Vagina (tissue), 2 donors: ENCODE results near the gene CDC14B. TPM values are rescaled to one million over a fixed set of nuclear protein-coding genes. Genes with fewer than 3 reads are reported as not detected.
A peak's percentile ranks its signal among the peaks of the same experiment; 100 is the strongest.
"Not testable (repeated sequence)": the region's sequence is repeated elsewhere in the genome, so short reads cannot be mapped to it uniquely, and the experiment has no call there.

Experiments used
- DNase-seq, 2 donors: peaks; one replicate each; pipeline ENCODE4 v3.0.0-alpha.2; 2017; ENCODE audit errors: extremely low spot score in 2 of 2
- H3K27ac ChIP-seq: fragments of 200-600 bp; sonication (generic); one replicate; pipeline ENCODE4 v1.5.1; 2019
- H3K27me3 ChIP-seq: fragments of 200-600 bp; sonication (generic); one replicate; pipeline ENCODE4 v1.5.1; 2019
- H3K36me3 ChIP-seq, 2 donors: fragments of 200-600 bp; sonication (generic); one replicate each; pipeline ENCODE4 v1.5.1; 2017 to 2019
- H3K4me1 ChIP-seq: fragments of 200-600 bp; sonication (generic); one replicate; pipeline ENCODE4 v1.5.1; 2019
- H3K4me3 ChIP-seq, 2 donors: fragments of 200-600 bp; sonication (generic); 1 replicate in 1 of 2; 2 replicates in 1 of 2; pipeline ENCODE4 v1.5.1; 2016 to 2019
- H3K9me3 ChIP-seq: fragments of 200-600 bp; sonication (generic); one replicate; pipeline ENCODE4 v1.5.1; 2019
- POLR2A ChIP-seq, 2 donors: fragments of 450-650 bp; IDR thresholded peaks; one replicate each; pipeline ENCODE4 v1.6.1; 2017; ENCODE audit warnings: antibody characterized with exemption in 2 of 2, mild to moderate bottlenecking in 2 of 2, moderate library complexity in 2 of 2
- POLR2AphosphoS5 ChIP-seq, 2 donors: sonication (generic); formaldehyde crosslinking; IDR thresholded peaks; one replicate each; pipeline ENCODE4 v1.9.0; 2017; ENCODE audit warnings: antibody characterized with exemption in 2 of 2, mild to moderate bottlenecking in 2 of 2, low read depth in 1 of 2; ENCODE audit not compliant: insufficient read depth in 1 of 2
- intact Hi-C: fragments of 100-400 bp; cut with DNase I; formaldehyde crosslinking; loops from one replicate; pipeline ENCODE4 v1.15.1; 2023
- total RNA-seq: library from RNA; depleted of rRNA; stranded (reverse); fragments of >200 nt; gene quantifications from one replicate; pipeline ENCODE4 v1.2.3, GENCODE V29; 2016
- TF ChIP-seq, protein P1 (sequence below), 3 experiments: fragments of 450-650 bp in 2 of 3; fragments of 200-600 bp in 1 of 3; sonication (generic) in 1 of 3; IDR thresholded peaks; one replicate each; pipeline ENCODE4 v1.5.1; 2017 to 2019; ENCODE audit warnings: antibody characterized with exemption in 3 of 3, mild to moderate bottlenecking in 2 of 3, moderate library complexity in 2 of 3

Gene CDC14B
- 15.7 TPM for total RNA-seq

DNA sequence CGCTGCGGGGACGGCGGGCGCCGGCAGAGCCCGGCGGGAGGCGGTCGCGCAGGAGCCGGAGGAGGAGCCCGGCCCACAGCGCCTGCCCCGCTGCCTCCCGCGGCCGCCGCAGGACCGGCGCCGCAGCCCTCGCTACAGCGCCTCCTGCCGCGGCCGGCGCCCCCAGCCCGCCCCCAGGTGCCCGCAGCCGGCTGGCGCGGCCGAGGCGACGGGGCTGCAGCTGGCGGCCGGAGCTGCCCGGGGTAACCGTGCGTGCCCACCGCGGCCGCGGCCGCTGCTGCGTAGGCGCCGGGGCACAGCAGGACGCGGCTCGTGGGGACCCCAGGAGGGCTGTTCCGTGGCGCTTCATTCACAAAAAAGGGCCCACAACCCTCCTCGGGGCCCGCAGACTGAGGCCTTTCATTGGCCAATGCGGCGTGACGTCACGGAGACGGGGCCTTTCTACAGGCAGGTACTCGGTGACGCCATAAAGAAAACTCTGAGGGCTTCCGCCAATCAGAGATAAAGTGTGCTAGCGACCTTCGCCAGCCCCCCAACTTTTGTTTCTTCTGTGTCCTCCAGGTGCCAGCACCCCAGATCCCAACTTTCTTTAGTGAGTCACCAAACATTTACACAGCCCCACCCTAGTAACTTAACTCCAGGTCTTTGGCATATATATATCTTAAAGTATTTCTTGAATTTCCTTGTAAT lies at the start of gene CDC14B:
TSS of gene CDC14B (minus strand) at position 353 of the 690 bp plus-strand sequence. CDS start 465 bp downstream, outside the sequence.
- intact Hi-C loops, result loop anchor here (2.0 to 10.0 kb wide), 2 partner anchors 35 to 55 kb away; partner anchors contain the start of gene PRXL2C
- peaks cover 17% of the 10 kb centered on the region for H3K4me1 ChIP-seq
- H3K36me3 ChIP-seq, result no peaks in the 10 kb centered on the region
- H3K27me3 ChIP-seq, result no peaks in the 10 kb centered on the region
- peak within 1 kb of the TSS; percentile 75 to 83 for H3K4me3 ChIP-seq
- H3K27ac ChIP-seq, result peak within 1 kb of the TSS; percentile 75
- H3K9me3 ChIP-seq, result no peaks in the 10 kb centered on the region
- TF ChIP-seq, protein P1, sequence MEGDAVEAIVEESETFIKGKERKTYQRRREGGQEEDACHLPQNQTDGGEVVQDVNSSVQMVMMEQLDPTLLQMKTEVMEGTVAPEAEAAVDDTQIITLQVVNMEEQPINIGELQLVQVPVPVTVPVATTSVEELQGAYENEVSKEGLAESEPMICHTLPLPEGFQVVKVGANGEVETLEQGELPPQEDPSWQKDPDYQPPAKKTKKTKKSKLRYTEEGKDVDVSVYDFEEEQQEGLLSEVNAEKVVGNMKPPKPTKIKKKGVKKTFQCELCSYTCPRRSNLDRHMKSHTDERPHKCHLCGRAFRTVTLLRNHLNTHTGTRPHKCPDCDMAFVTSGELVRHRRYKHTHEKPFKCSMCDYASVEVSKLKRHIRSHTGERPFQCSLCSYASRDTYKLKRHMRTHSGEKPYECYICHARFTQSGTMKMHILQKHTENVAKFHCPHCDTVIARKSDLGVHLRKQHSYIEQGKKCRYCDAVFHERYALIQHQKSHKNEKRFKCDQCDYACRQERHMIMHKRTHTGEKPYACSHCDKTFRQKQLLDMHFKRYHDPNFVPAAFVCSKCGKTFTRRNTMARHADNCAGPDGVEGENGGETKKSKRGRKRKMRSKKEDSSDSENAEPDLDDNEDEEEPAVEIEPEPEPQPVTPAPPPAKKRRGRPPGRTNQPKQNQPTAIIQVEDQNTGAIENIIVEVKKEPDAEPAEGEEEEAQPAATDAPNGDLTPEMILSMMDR (IDR thresholded peaks at IDR 0.05), result no peak
- TF ChIP-seq POLR2AphosphoS5 (IDR thresholded peaks at IDR 0.05; ENCODE audit: insufficient read depth in 1 of 2, low read depth in 1 of 2), result no peak
- TF ChIP-seq POLR2A (IDR thresholded peaks at IDR 0.05), result no peak
- peak in 1 of 2 donors; percentile 91 for DNase-seq

DNA sequence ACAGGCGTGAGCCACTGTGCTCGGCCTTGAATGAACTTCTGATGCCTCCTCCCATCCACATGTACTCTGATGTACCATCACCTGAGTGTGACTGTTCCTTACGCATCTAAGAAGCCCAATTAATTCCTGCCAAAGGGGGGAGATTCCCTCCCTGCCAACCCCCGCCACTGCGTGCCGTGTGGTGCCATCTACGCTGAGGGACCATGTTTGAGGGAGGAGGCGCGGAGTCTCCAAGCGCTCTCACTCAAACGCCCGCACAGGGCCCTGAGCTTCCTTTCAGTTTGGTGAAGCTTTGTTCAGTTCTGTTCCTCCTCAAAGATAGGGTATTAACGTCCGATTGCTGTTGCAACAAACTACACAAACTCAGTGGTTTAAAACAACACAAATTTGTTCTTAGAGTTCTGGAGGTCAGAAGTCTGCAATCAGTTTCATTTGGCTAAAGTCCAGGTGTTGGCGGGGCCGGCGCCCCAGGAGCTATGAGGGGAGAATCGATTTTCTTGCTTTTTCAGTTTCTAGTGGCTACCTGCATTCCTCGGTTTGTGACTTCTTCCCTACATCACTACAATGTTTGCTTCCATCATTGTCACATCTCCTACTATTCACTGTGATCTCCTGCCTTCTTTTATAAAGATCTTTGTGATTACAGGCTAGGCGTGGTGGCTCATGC lies 49.4 kb upstream of the CDC14B start:
- Histone ChIP-seq H3K27me3 (no peaks in the 10 kb centered on the region), H3K36me3 (no peaks in the 10 kb centered on the region), H3K4me1 (no peaks in the 10 kb centered on the region), H3K27ac (no peak overlapping the region), H3K4me3 (no peak overlapping the region), H3K9me3 (no peaks in the 10 kb centered on the region)
- no peak for DNase-seq
- intact Hi-C loops, result no loop called here
- TF ChIP-seq POLR2A (IDR thresholded peaks at IDR 0.05) (no peak), POLR2AphosphoS5 (IDR thresholded peaks at IDR 0.05; ENCODE audit: insufficient read depth in 1 of 2, low read depth in 1 of 2) (no peak)
- TF ChIP-seq, protein P1 (IDR thresholded peaks at IDR 0.05), result no peak

GRCh38 chr9:96667363-96667728 lies 47.7 kb upstream of the CDC14B start:
- intact Hi-C loops, result no loop called here
- DNase-seq, result no peak
- H3K36me3 ChIP-seq, result no peaks in the 10 kb centered on the region
- no peaks in the 10 kb centered on the region for H3K27me3 ChIP-seq
- no peak overlapping the region for H3K4me3 ChIP-seq
- H3K4me1 ChIP-seq, result no peaks in the 10 kb centered on the region
- no peak overlapping the region for H3K27ac ChIP-seq
- TF ChIP-seq POLR2AphosphoS5 (IDR thresholded peaks at IDR 0.05; ENCODE audit: insufficient read depth in 1 of 2, low read depth in 1 of 2) (no peak), POLR2A (IDR thresholded peaks at IDR 0.05) (no peak)
- TF ChIP-seq, protein P1 (IDR thresholded peaks at IDR 0.05), result no peak
- no peaks in the 10 kb centered on the region for H3K9me3 ChIP-seq

GRCh38 chr9:96666653-96667362 lies 47.2 kb upstream of the CDC14B start:
- H3K4me1 ChIP-seq, H3K36me3 ChIP-seq, H3K27me3 ChIP-seq, DNase-seq, H3K4me3 ChIP-seq, H3K27ac ChIP-seq, H3K9me3 ChIP-seq, intact Hi-C loops: not testable (repeated sequence)
- TF ChIP-seq, protein P1 (IDR thresholded peaks at IDR 0.05), result peak; percentile 51 to 79 (median 53)
- peak in 1 of 2 donors; percentile 15 for TF ChIP-seq POLR2AphosphoS5 (IDR thresholded peaks at IDR 0.05; ENCODE audit: insufficient read depth in 1 of 2, low read depth in 1 of 2)
